Measurements from ENCODE around the gene VTI1A. TPM values are rescaled to one million over a fixed set of nuclear protein-coding genes. Genes with fewer than 3 reads are reported as not detected.

Gene VTI1A
- polyA plus RNA-seq, 2 of the 4 experiments (the other 2 are of a cell fraction): 17.0 to 25.3 TPM

- H3K4me1 ChIP-seq: peaks cover 5% of the 10 kb centered on the region
- WGBS (ENCODE audit: missing lambda C conversion rate): 69% methylated on average over 3 of the region's 3 CpGs
- no peaks in the 10 kb centered on the region for H3K9me3 ChIP-seq
- ChIA-PET POLR2A (no interaction called here), CTCF (interaction anchor here (0.6 to 2.5 kb wide), 7 partner anchors 16 to 584 kb away, joined by 3 to 8 read pairs (median 4); no protein-coding TSS in a partner anchor)
- no peak overlapping the region for H3K4me2 ChIP-seq
- H3K4me3 ChIP-seq: no peak overlapping the region
- no peak overlapping the region for H3K27ac ChIP-seq
- no peak for FAIRE-seq
- ATAC-seq: no peak
- no peak for TF ChIP-seq POLR2AphosphoS2 (conservative IDR thresholded peaks at IDR 0.05; ENCODE audit: low read length)
- no peak for TF ChIP-seq BCL3 (IDR thresholded peaks at IDR 0.05)
- no peak for TF ChIP-seq KDM5A (IDR thresholded peaks at IDR 0.05)
- TF ChIP-seq HOXB13 (CRISPR knock-in tag; IDR thresholded peaks at IDR 0.05; ENCODE audit: low read depth): no peak
- TF ChIP-seq JUN (IDR thresholded peaks at IDR 0.05): no peak
- no peak for TF ChIP-seq CHD2 (IDR thresholded peaks at IDR 0.05; ENCODE audit: low read length, partially characterized antibody)
- TF ChIP-seq NR3C1 (IDR thresholded peaks at IDR 0.05): no peak
- no peak for TF ChIP-seq FOSB (CRISPR knock-in tag; IDR thresholded peaks at IDR 0.05)
- no peak for TF ChIP-seq HES2 (IDR thresholded peaks at IDR 0.05)
- no peak for TF ChIP-seq SMC3 (IDR thresholded peaks at IDR 0.05)
- TF ChIP-seq ZNF302 (CRISPR knock-in tag; IDR thresholded peaks at IDR 0.05): no peak
- TF ChIP-seq EP300 (IDR thresholded peaks at IDR 0.05): no peak
- TF ChIP-seq EHF (CRISPR knock-in tag; IDR thresholded peaks at IDR 0.05): no peak
- TF ChIP-seq HEYL (CRISPR knock-in tag; IDR thresholded peaks at IDR 0.05): no peak
- no peak for TF ChIP-seq MAFK (IDR thresholded peaks at IDR 0.05; ENCODE audit: partially characterized antibody)
- no peak for TF ChIP-seq RNF2 (IDR thresholded peaks at IDR 0.05; ENCODE audit: borderline replicate concordance, low read depth)
- no peak for DNase-seq (ENCODE audit: low read depth in 1 of 2, low spot score in 1 of 2)
These were observed 275.7 kb downstream of the VTI1A start for GRCh38 chr10:112722758-112723157.

- no peak overlapping the region for H3K4me3 ChIP-seq
- POLR2A ChIA-PET: interaction anchor here (1.0 kb wide), 1 partner anchor 152 kb away, joined by 3 read pairs; no protein-coding TSS in a partner anchor
- CTCF ChIA-PET: interaction anchor here (0.6 to 2.5 kb wide), 2 partner anchors 327 to 403 kb away, joined by 3 to 8 read pairs; no protein-coding TSS in a partner anchor
- no peak overlapping the region for H3K4me2 ChIP-seq
- H3K4me1 ChIP-seq: 0 out of 3 replicates have a peak, but pooled peaks cover 4% of the 10 kb centered on the region
- FAIRE-seq: no peak
- DNase-seq (ENCODE audit: low read depth in 1 of 2, low spot score in 1 of 2): no peak
- TF ChIP-seq HMGXB4 (CRISPR knock-in tag; IDR thresholded peaks at IDR 0.05; ENCODE audit: borderline replicate concordance) (no peak), POLR2AphosphoS2 (conservative IDR thresholded peaks at IDR 0.05; ENCODE audit: low read length) (no peak), EHMT2 (IDR thresholded peaks at IDR 0.05; ENCODE audit: low read depth) (no peak), FOXS1 (CRISPR knock-in tag; IDR thresholded peaks at IDR 0.05) (no peak), HOXB5 (CRISPR knock-in tag; IDR thresholded peaks at IDR 0.05) (no peak), RFX5 (IDR thresholded peaks at IDR 0.05) (no peak), TP53 (CRISPR knock-in tag; IDR thresholded peaks at IDR 0.05) (no peak), PHF8 (IDR thresholded peaks at IDR 0.05; ENCODE audit: borderline replicate concordance, low read depth) (no peak), ATOH8 (CRISPR knock-in tag; IDR thresholded peaks at IDR 0.05; ENCODE audit: low read depth) (no peak), MAX (IDR thresholded peaks at IDR 0.05) (no peak), ESRRA (IDR thresholded peaks at IDR 0.05; ENCODE audit: borderline replicate concordance, low read length) (no peak), HOXA7 (CRISPR knock-in tag; IDR thresholded peaks at IDR 0.05) (no peak), KDM1A (IDR thresholded peaks at IDR 0.05; ENCODE audit: low read depth) (no peak), SMC3 (IDR thresholded peaks at IDR 0.05) (no peak), REST (IDR thresholded peaks at IDR 0.05) (no peak), CHD2 (IDR thresholded peaks at IDR 0.05; ENCODE audit: low read length, partially characterized antibody) (no peak), MYC (IDR thresholded peaks at IDR 0.05; ENCODE audit: borderline replicate concordance, low read length) (no peak), EP300 (IDR thresholded peaks at IDR 0.05) (no peak), MAFK (IDR thresholded peaks at IDR 0.05; ENCODE audit: partially characterized antibody) (no peak), CHD4 (IDR thresholded peaks at IDR 0.05; ENCODE audit: borderline replicate concordance) (no peak)
- H3K9me3 ChIP-seq: no peaks in the 10 kb centered on the region
- no peak for ATAC-seq
- no peak overlapping the region for H3K27ac ChIP-seq
These were observed 276.9 kb downstream of the VTI1A start for GRCh38 chr10:112723876-112724275.

Data from A549 (cell line).